Ovary (tissue), 3 donors: Measurements from ENCODE around the gene PARP2.

ENCODE experiments used
- POLR2A ChIP-seq: fragments of 450-650 bp; IDR thresholded peaks from one replicate; pipeline ENCODE4 v1.6.1; 2017; ENCODE audit warnings: antibody characterized with exemption, mild to moderate bottlenecking, moderate library complexity
- TF ChIP-seq, protein P1 (sequence below), 3 donors: fragments of 450-650 bp in 2 of 3; fragments of 200-600 bp in 1 of 3; IDR thresholded peaks; one replicate each; pipeline versions ENCODE4 v1.5.1 to v1.8.0; 2016 to 2022; ENCODE audit warnings: antibody characterized with exemption in 3 of 3, mild to moderate bottlenecking in 1 of 3
- donor health status: DM: no; HTN: no; CAD: no.

DNA sequence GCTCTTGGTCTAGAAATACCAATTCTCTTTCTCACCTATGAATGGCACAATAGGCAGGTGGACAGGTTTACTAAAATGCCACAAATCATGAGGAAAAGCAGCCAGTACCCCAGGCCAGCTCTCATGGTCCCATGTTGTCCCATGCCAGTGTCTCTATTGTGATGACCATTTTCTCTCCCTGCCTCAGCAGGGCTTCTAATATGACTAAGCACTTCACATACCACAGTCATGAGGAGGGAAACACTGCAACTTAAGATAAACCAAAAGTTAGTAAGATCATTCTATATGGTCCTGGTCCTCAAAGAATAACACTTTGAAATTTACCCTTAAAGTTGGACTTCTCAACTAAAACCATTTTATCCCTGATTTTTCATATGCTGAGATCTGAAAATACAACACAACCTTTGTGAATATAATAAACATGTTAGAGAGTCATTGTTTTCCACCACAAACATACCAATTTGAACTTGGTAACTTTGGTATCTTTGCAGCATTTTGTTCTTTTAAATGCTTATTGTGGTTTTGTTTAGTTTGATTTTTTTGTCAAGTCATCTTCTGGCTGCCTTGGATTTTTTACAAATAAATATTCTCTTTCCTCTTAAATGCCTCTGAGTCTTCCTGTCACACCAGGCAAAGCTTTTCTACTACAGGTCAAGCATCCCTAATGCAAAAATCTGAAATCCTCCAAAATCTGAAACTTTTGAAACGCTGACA lies 41.2 kb upstream of the PARP2 start:
- no peak for TF ChIP-seq POLR2A
- TF ChIP-seq, protein P1, sequence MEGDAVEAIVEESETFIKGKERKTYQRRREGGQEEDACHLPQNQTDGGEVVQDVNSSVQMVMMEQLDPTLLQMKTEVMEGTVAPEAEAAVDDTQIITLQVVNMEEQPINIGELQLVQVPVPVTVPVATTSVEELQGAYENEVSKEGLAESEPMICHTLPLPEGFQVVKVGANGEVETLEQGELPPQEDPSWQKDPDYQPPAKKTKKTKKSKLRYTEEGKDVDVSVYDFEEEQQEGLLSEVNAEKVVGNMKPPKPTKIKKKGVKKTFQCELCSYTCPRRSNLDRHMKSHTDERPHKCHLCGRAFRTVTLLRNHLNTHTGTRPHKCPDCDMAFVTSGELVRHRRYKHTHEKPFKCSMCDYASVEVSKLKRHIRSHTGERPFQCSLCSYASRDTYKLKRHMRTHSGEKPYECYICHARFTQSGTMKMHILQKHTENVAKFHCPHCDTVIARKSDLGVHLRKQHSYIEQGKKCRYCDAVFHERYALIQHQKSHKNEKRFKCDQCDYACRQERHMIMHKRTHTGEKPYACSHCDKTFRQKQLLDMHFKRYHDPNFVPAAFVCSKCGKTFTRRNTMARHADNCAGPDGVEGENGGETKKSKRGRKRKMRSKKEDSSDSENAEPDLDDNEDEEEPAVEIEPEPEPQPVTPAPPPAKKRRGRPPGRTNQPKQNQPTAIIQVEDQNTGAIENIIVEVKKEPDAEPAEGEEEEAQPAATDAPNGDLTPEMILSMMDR (IDR thresholded peaks at IDR 0.05) = no peak
